Measurements from ENCODE around the gene PHLDA3. TPM values are rescaled to one million over a fixed set of nuclear protein-coding genes. Genes with fewer than 3 reads are reported as not detected.

Gene PHLDA3
- total and polyA plus RNA-seq, 2 of the 4 experiments (the other 2 are of a cell fraction) = 41.6 to 102 TPM

DNA sequence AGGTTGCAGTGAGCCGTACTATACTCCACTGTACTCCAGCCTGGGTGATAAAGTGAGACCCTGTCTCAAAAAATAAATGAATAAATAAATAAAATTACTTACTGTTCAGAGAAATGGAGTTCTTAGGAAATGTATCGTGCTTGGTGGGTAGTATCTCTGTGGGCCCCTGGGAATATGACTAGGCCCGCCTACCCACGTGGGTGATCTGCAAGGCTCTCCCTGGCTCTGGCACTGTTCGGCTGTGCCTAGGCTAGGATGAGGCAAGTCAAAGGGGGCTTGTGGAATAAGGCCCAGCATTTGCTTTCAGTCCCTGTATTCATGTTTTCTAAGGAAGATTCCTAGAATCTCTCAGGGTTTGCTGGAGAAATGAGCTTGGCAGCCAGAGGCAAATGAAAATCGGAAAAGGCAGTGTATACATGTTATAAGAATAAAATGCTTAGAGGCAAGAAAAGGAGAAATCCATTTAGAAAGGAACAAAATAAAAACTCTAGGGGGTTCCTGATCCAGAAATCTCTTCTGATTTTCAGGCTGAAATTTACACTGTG lies 42.5 kb upstream of the PHLDA3 start:
- no peak overlapping the region for H3K9ac ChIP-seq (ENCODE audit: low read depth, low read length)
- POLR2A ChIA-PET (ENCODE audit: unreplicated experiment) = interaction anchor here (1.1 to 2.3 kb wide), 2 partner anchors 43 kb away, joined by 5 to 7 read pairs; partner anchors contain the start of gene PHLDA3

More for the DNA sequence above, 42.5 kb upstream of the PHLDA3 start:
- peak overlapping the region; percentile 62; the same call in 2 of the 3 replicates for H2BK15ac ChIP-seq (ENCODE audit: low read depth, low read length)
- peak overlapping the region; percentile 33; the same call in 1 of the 2 replicates for H2BK20ac ChIP-seq (ENCODE audit: low read depth, low read length)
- H3K27ac ChIP-seq (ENCODE audit: insufficient read depth, low read length) = no peak overlapping the region
- no peak overlapping the region for H3K4me2 ChIP-seq (ENCODE audit: low read depth, low read length)
- no peaks in the 10 kb centered on the region for H3K9me3 ChIP-seq (ENCODE audit: control insufficient read depth, insufficient read depth, low read length)
- peak overlapping the region; percentile 58; the same call in 1 of the 2 replicates for H3K23ac ChIP-seq (ENCODE audit: low read depth, low read length)
- ATAC-seq (ENCODE audit: low read depth) = no peak
- H4K20me1 ChIP-seq (ENCODE audit: insufficient read depth, low read length) = peaks cover under 1% of the 10 kb centered on the region; the same call in 1 of the 2 replicates
- no peak overlapping the region for H3K4me3 ChIP-seq (ENCODE audit: insufficient read depth, low read depth, low read length)
- in situ Hi-C loops (cut with MboI; ENCODE audit: low sequenced_read_pairs) (loop anchor here (10.0 kb wide), 1 partner anchor 67 kb away; no protein-coding TSS in a partner anchor), intact Hi-C loops (cut with micrococcal nuclease) (no loop called here), dilution Hi-C loops (cut with HindIII; ENCODE audit: low sequenced_read_pairs, unreplicated experiment) (no loop called here)
- H3K14ac ChIP-seq (replicated peaks; ENCODE audit: low read depth, low read length) = peak overlapping the region; percentile 16; the same call in 1 of the 2 replicates
- peak overlapping the region; percentile 65 for H2BK5ac ChIP-seq (ENCODE audit: low read depth, low read length, poor library complexity, severe bottlenecking)
- TF ChIP-seq POLR2A (IDR thresholded peaks at IDR 0.05; ENCODE audit: low read depth, low read length) = no peak
- TF ChIP-seq, protein P1, sequence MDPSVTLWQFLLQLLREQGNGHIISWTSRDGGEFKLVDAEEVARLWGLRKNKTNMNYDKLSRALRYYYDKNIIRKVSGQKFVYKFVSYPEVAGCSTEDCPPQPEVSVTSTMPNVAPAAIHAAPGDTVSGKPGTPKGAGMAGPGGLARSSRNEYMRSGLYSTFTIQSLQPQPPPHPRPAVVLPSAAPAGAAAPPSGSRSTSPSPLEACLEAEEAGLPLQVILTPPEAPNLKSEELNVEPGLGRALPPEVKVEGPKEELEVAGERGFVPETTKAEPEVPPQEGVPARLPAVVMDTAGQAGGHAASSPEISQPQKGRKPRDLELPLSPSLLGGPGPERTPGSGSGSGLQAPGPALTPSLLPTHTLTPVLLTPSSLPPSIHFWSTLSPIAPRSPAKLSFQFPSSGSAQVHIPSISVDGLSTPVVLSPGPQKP (IDR thresholded peaks at IDR 0.05; ENCODE audit: borderline replicate concordance, low read depth, low read length) = no peak
- TF ChIP-seq NFE2L2 (IDR thresholded peaks at IDR 0.05; ENCODE audit: low read depth, low read length) = no peak
- no peak for TF ChIP-seq RCOR1 (IDR thresholded peaks at IDR 0.05; ENCODE audit: insufficient replicate concordance, low read length)
- no peak for TF ChIP-seq BHLHE40 (IDR thresholded peaks at IDR 0.05; ENCODE audit: low read depth, low read length)
- TF ChIP-seq, protein P2, sequence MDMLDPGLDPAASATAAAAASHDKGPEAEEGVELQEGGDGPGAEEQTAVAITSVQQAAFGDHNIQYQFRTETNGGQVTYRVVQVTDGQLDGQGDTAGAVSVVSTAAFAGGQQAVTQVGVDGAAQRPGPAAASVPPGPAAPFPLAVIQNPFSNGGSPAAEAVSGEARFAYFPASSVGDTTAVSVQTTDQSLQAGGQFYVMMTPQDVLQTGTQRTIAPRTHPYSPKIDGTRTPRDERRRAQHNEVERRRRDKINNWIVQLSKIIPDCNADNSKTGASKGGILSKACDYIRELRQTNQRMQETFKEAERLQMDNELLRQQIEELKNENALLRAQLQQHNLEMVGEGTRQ (IDR thresholded peaks at IDR 0.05; ENCODE audit: low read depth, low read length) = no peak
- TF ChIP-seq MAFK (IDR thresholded peaks at IDR 0.05; ENCODE audit: low read depth, low read length) = no peak
- H3K56ac ChIP-seq (ENCODE audit: extremely low read depth, insufficient read depth, low read length) = no peak overlapping the region
- no peak for DNase-seq
- H2AFZ ChIP-seq (replicated peaks; ENCODE audit: low read length, poor library complexity) = peak overlapping the region; percentile 26
- peak overlapping the region; percentile 75; the same call in 1 of the 2 replicates for H3K18ac ChIP-seq (ENCODE audit: low read depth, low read length)
- H4K5ac ChIP-seq (ENCODE audit: low read depth, low read length) = peak overlapping the region; percentile 66; the same call in 1 of the 2 replicates
- H3K79me1 ChIP-seq (ENCODE audit: low read depth in 1 of 2, low read length in 2 of 2) = peaks cover 7 to 24% of the 10 kb centered on the region in 2 experiments; a peak in 2 of 4 replicates
- peak overlapping the region; percentile 55; the same call in 1 of the 2 replicates for H2AK5ac ChIP-seq (ENCODE audit: low read depth, low read length)
- CTCF ChIA-PET = interaction anchor here (1.5 to 6.2 kb wide), 5 partner anchors 9 to 64 kb away, joined by 3 to 103 read pairs (median 26); no protein-coding TSS in a partner anchor
- H3K27me3 ChIP-seq (ENCODE audit: control insufficient read depth, insufficient read depth, low read length) = no peaks in the 10 kb centered on the region
- no peaks in the 10 kb centered on the region for H3K36me3 ChIP-seq (ENCODE audit: control insufficient read depth, insufficient read depth, low read length)
- H3K4me1 ChIP-seq (ENCODE audit: control insufficient read depth, insufficient read depth, low read length) = peaks cover 25% of the 10 kb centered on the region
- H4K8ac ChIP-seq (ENCODE audit: low read depth in 2 of 2, low read length in 2 of 2) = peak overlapping the region; percentile 73 to 94; a peak in 3 of 4 replicates
- peak overlapping the region; percentile 38 for H3K4ac ChIP-seq (ENCODE audit: low read depth, low read length)
- peak overlapping the region; percentile 87 for H2BK120ac ChIP-seq (ENCODE audit: low read depth, low read length)
- peaks cover 19% of the 10 kb centered on the region for H3K9me1 ChIP-seq (ENCODE audit: insufficient read depth, low read length)
- peak overlapping the region; percentile 92 for H4K91ac ChIP-seq (ENCODE audit: insufficient read depth, low read depth, low read length)
- WGBS, 2 experiments (ENCODE audit: extremely low coverage in 2 of 2, insufficient read length in 1 of 2) = 56% methylated on average over 4 of the region's 6 CpGs; no CpG with 5 or more reads in 1 of the 2 experiments
- BruUV-seq (replicated peaks) = no TSS peak
- no peak overlapping the region for H2AK9ac ChIP-seq (replicated peaks; ENCODE audit: low read depth, low read length, poor library complexity)
